Stimulated activated CD8-positive, alpha-beta memory T cell treated with anti-CD3 and anti-CD28 coated beads, Interleukin-7, amount 100 ng/mL, for 1 hour (primary cell): ENCODE measurements around the gene HAUS3.

ENCODE experiments used
- DNase-seq, 2 donors: peaks; one replicate each; pipeline ENCODE4 v3.0.0-alpha.2; 2020; ENCODE audit warnings: low read depth in 2 of 2

HAUS3 gene

GRCh38 chr4:2263926-2264321, 22.0 kb upstream of the HAUS3 start:
- DNase-seq: no peak

- no peak for DNase-seq
Observed at GRCh38 chr4:2262944-2263250, 21.0 kb upstream of the HAUS3 start.

GRCh38 chr4:2262145-2262943, 20.4 kb upstream of the HAUS3 start:
- peak; percentile 94 to 95 for DNase-seq

- no peak for DNase-seq
Observed at GRCh38 chr4:2261853-2262144, 19.9 kb upstream of the HAUS3 start, which contains the start of gene MXD4. Gene MXD4 (minus strand): TSS chr4:2262109. CDS start chr4:2261980, 129 bp downstream.

- peak in 1 of 2 donors; percentile 16 for DNase-seq
Observed at GRCh38 chr4:2261110-2261852, 19.4 kb upstream of the HAUS3 start.

GRCh38 chr4:2260344-2261109, 18.6 kb upstream of the HAUS3 start:
- no peak for DNase-seq

- no peak for DNase-seq
Observed at GRCh38 chr4:2259541-2260343, 17.8 kb upstream of the HAUS3 start.

GRCh38 chr4:2259036-2259540, 17.2 kb upstream of the HAUS3 start:
- no peak for DNase-seq

- DNase-seq: no peak
Observed at GRCh38 chr4:2258091-2259035, 16.4 kb upstream of the HAUS3 start.

GRCh38 chr4:2257361-2258081, 15.6 kb upstream of the HAUS3 start:
- no peak for DNase-seq

GRCh38 chr4:2256781-2257191, 14.9 kb upstream of the HAUS3 start:
- no peak for DNase-seq

GRCh38 chr4:2256156-2256731, 14.3 kb upstream of the HAUS3 start:
- no peak for DNase-seq

GRCh38 chr4:2255501-2256155, 13.7 kb upstream of the HAUS3 start:
- DNase-seq: no peak

GRCh38 chr4:2254665-2255500, 13.0 kb upstream of the HAUS3 start:
- DNase-seq: no peak

- no peak for DNase-seq
Observed at GRCh38 chr4:2253160-2254084, 11.5 kb upstream of the HAUS3 start.

GRCh38 chr4:2252530-2253091, 10.7 kb upstream of the HAUS3 start:
- no peak for DNase-seq
